Measurements from ENCODE around the gene CTSW.

DNA sequence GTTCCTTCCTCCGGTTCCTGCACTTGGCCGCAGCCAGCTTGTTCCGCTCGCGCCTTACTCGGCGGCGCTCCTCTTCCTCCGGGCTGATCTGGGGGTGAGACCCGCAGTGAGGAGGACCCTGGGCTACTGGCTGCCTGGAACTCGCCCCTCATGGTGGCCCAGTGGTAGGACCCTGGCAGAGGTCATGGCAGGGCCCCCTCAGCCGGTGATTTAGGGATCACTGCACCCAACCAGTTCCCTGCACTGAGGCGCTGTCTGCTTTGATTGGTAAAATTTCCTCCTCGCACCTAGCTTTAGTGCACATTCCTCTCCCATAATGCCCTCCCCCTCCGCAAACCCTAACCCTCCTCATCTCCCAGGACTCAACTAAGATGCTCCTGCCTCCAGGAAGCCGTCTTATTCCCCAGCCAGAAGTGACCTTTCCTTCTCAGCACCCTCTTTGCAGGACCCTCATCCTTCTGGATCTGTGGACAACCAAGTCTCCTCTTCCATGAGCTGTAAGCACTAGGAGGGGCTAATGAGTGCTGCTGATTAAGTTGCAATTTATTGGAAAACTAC, 14.5 kb downstream of the CTSW start:
- no peak for TF ChIP-seq POLR2A (IDR thresholded peaks at IDR 0.05; ENCODE audit: extremely low read depth, insufficient read length)
- TF ChIP-seq, protein P1, sequence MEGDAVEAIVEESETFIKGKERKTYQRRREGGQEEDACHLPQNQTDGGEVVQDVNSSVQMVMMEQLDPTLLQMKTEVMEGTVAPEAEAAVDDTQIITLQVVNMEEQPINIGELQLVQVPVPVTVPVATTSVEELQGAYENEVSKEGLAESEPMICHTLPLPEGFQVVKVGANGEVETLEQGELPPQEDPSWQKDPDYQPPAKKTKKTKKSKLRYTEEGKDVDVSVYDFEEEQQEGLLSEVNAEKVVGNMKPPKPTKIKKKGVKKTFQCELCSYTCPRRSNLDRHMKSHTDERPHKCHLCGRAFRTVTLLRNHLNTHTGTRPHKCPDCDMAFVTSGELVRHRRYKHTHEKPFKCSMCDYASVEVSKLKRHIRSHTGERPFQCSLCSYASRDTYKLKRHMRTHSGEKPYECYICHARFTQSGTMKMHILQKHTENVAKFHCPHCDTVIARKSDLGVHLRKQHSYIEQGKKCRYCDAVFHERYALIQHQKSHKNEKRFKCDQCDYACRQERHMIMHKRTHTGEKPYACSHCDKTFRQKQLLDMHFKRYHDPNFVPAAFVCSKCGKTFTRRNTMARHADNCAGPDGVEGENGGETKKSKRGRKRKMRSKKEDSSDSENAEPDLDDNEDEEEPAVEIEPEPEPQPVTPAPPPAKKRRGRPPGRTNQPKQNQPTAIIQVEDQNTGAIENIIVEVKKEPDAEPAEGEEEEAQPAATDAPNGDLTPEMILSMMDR (IDR thresholded peaks at IDR 0.05; ENCODE audit: low read depth, low read length): no peak
